K562 (cell line): ENCODE data around the gene PPARGC1A. TPM values are rescaled to one million over a fixed set of nuclear protein-coding genes. Genes with fewer than 3 reads are reported as not detected.

Experiments
- ATAC-seq: fragments of 200-7000 bp; cut with Tn5 transposase; 3 replicates; pipeline ENCODE4 v1.9.1; 2020; ENCODE audit warnings: moderate library complexity
- BruUV-seq: library from RNA; stranded (reverse); fragments of 400-500 nt; replicated peaks from 2 replicates; lab custom pipeline; 2021; lab: Mats Ljungman, UMichigan
- CTCF ChIA-PET: fragments of 300-600 bp; formaldehyde crosslinking; extraction: SDS; loops from one replicate; lab custom pipeline; 2021; ENCODE audit warnings: low intra/inter-chr PET ratio; lab: Yijun Ruan, JAX
- POLR2A ChIA-PET: fragments of 300-600, 350-650 bp; sonication (Branson Sonifier 250); formaldehyde crosslinking; extraction: SDS; loops from one replicate; lab custom pipeline; 2021; ENCODE audit warnings: antibody characterized with exemption, inconsistent platforms; lab: Yijun Ruan, JAX
- DNase-seq, 4 experiments: peaks; one replicate each; pipeline versions ENCODE4 v3.0.0 to v3.0.0-alpha.2; 2011 to 2018; ENCODE audit warnings: low spot score in 3 of 4, mixed read lengths in 3 of 4; ENCODE audit errors: extremely low read depth in 1 of 4
- FAIRE-seq: peaks from 2 replicates; lab custom pipeline; 2011; peaks lifted over from hg19 to GRCh38; lab: Jason Lieb, UNC
- H2AFZ ChIP-seq: 2 replicates; pipeline ENCODE4 v1.6.0; 2011; ENCODE audit warnings: low read depth, low read length, control low read depth, inconsistent platforms
- H3K27ac ChIP-seq: fragments of 200-600 bp; 3 replicates; pipeline ENCODE4 v1.8.0; 2011; ENCODE audit warnings: low read depth, mild to moderate bottlenecking, control low read depth, inconsistent platforms, low read length, moderate library complexity, mixed read lengths; ENCODE audit errors: extremely low read depth
- H3K27me3 ChIP-seq, 2 experiments: fragments of 300-600 bp in 1 of 2; 2 replicates in 1 of 2; 3 replicates in 1 of 2; pipeline versions ENCODE4 v1.6.0 to v1.8.0; 2011; ENCODE audit warnings: inconsistent platforms in 2 of 2, low read length in 2 of 2, mild to moderate bottlenecking in 1 of 2, mixed read lengths in 1 of 2, moderate library complexity in 1 of 2; ENCODE audit not compliant: control insufficient read depth in 2 of 2, insufficient read depth in 2 of 2
- H3K36me3 ChIP-seq: fragments of 300-600 bp; 3 replicates; pipeline ENCODE4 v1.8.0; 2011; ENCODE audit warnings: mild to moderate bottlenecking, low read length, inconsistent platforms; ENCODE audit not compliant: control insufficient read depth, insufficient read depth
- H3K4me1 ChIP-seq, 2 experiments: fragments of 200-600 bp in 1 of 2; replicated peaks in 1 of 2; 2 replicates in 1 of 2; 3 replicates in 1 of 2; pipeline versions ENCODE4 v1.5.1 to v1.8.0; 2011; ENCODE audit warnings: inconsistent platforms in 2 of 2, low read length in 2 of 2, mild to moderate bottlenecking in 1 of 2, mixed read lengths in 1 of 2, moderate library complexity in 1 of 2; ENCODE audit not compliant: control insufficient read depth in 2 of 2, insufficient read depth in 2 of 2
- H3K4me2 ChIP-seq: 2 replicates; pipeline ENCODE4 v1.6.1; 2011; ENCODE audit warnings: low read length, control low read depth, inconsistent platforms, mixed read lengths; ENCODE audit not compliant: insufficient read depth
- H3K4me3 ChIP-seq: fragments of 200-600 bp; sonication (generic), shearing (Covaris generic); 2 replicates; pipeline ENCODE4 v1.5.1; 2016; ENCODE audit warnings: control low read depth, inconsistent platforms
- H3K79me2 ChIP-seq: fragments of 200-600 bp; 3 replicates; pipeline ENCODE4 v1.8.0; 2011; ENCODE audit warnings: low read length, inconsistent platforms; ENCODE audit not compliant: control insufficient read depth, insufficient read depth
- H3K9ac ChIP-seq, 2 experiments: 2 replicates each; pipeline versions ENCODE4 v1.6.0 to v1.6.1; 2011; ENCODE audit warnings: low read depth in 2 of 2, low read length in 2 of 2, control low read depth in 1 of 2, inconsistent platforms in 1 of 2, mild to moderate bottlenecking in 1 of 2, mixed read lengths in 1 of 2; ENCODE audit not compliant: insufficient read depth in 1 of 2
- H3K9me1 ChIP-seq: one replicate; pipeline ENCODE4 v1.6.0; 2011; ENCODE audit warnings: inconsistent platforms, mild to moderate bottlenecking, low read length, moderate library complexity; ENCODE audit not compliant: control insufficient read depth, insufficient read depth
- H3K9me3 ChIP-seq: replicated peaks from 2 replicates; pipeline ENCODE4 v1.5.1; 2011; ENCODE audit warnings: low read depth, low read length, inconsistent platforms; ENCODE audit not compliant: control insufficient read depth, insufficient read depth
- H4K20me1 ChIP-seq: replicated peaks from 2 replicates; pipeline ENCODE4 v1.6.1; 2011; ENCODE audit warnings: low read length, inconsistent platforms, mixed read lengths; ENCODE audit not compliant: control insufficient read depth, insufficient read depth
- ATF3 ChIP-seq, 2 experiments: fragments of 450-650 bp in 1 of 2; sonication (generic) in 1 of 2; formaldehyde crosslinking in 1 of 2; IDR thresholded peaks in 1 of 2; conservative IDR thresholded peaks in 1 of 2; 2 replicates each; pipeline versions ENCODE4 v1.6.1 to v1.8.1; 2016 to 2023; ENCODE audit warnings: mild to moderate bottlenecking in 2 of 2, moderate library complexity in 2 of 2, inconsistent platforms in 1 of 2, missing genetic modification reagents in 1 of 2
- BRCA1 ChIP-seq, 2 experiments: fragments of 450-650 bp in 1 of 2; sonication (generic) in 1 of 2; formaldehyde crosslinking in 1 of 2; IDR thresholded peaks; 2 replicates each; pipeline versions ENCODE4 v1.5.0 to v1.6.1; 2017 to 2020; ENCODE audit warnings: mild to moderate bottlenecking in 1 of 2, missing genetic modification reagents in 1 of 2
- GMEB1 ChIP-seq: fragments of 250-450 bp; sonication (Bioruptor Pico); IDR thresholded peaks from 2 replicates; pipeline ENCODE4 v1.4.0; 2020; ENCODE audit warnings: mild to moderate bottlenecking
- JUNB ChIP-seq: fragments of 450-650 bp; formaldehyde crosslinking; conservative IDR thresholded peaks from 2 replicates; pipeline ENCODE4 v1.4.0; 2020; ENCODE audit warnings: mild to moderate bottlenecking
- MCM3 ChIP-seq: fragments of 450-650 bp; IDR thresholded peaks from 2 replicates; pipeline ENCODE4 v1.6.1; 2016
- PKNOX1 ChIP-seq: fragments of 450-650 bp; IDR thresholded peaks from 2 replicates; pipeline ENCODE4 v1.6.1; 2016
- RNF219 ChIP-seq: fragments of 250-450 bp; sonication (Bioruptor Pico); IDR thresholded peaks from 2 replicates; pipeline ENCODE4 v1.5.0; 2022; ENCODE audit warnings: mild to moderate bottlenecking
- SAFB ChIP-seq: fragments of 200-400 bp; formaldehyde crosslinking; IDR thresholded peaks from 2 replicates; pipeline ENCODE4 v1.6.1; 2017; ENCODE audit warnings: low read depth, low read length, borderline replicate concordance
- SIN3A ChIP-seq, 2 experiments: fragments of 150-350 bp in 1 of 2; IDR thresholded peaks; 2 replicates each; pipeline ENCODE4 v1.6.1; 2011 to 2016; ENCODE audit warnings: borderline replicate concordance in 2 of 2, low read depth in 2 of 2, low read length in 2 of 2, mild to moderate bottlenecking in 2 of 2, moderate library complexity in 2 of 2; ENCODE audit not compliant: control insufficient read depth in 1 of 2
- SOX6 ChIP-seq: fragments of 450-650 bp; IDR thresholded peaks from 2 replicates; pipeline ENCODE4 v1.6.1; 2014; ENCODE audit warnings: mild to moderate bottlenecking
- ZBTB17 ChIP-seq: fragments of 450-650 bp; formaldehyde crosslinking; IDR thresholded peaks from 2 replicates; pipeline ENCODE4 v1.4.0; 2020; ENCODE audit warnings: mild to moderate bottlenecking
- ZNF507 ChIP-seq: conservative IDR thresholded peaks from 2 replicates; pipeline ENCODE4 v1.6.1; 2017; ENCODE audit warnings: missing genetic modification characterization, missing compliant biosample characterization
- ZNF696 ChIP-seq: fragments of 250-450 bp; sonication (Bioruptor Pico); conservative IDR thresholded peaks from 2 replicates; pipeline ENCODE4 v1.4.0; 2020; ENCODE audit warnings: mild to moderate bottlenecking, moderate library complexity
- WGBS: fragments of 100-300 bp; shearing (Covaris generic); methylation state at CpG from one replicate; pipeline ENCODE4 v1.1.6; 2016; ENCODE audit warnings: low coverage, mixed read lengths; ENCODE audit not compliant: insufficient coverage; ENCODE audit errors: missing lambda C conversion rate; 5-methylcytosine and 5-hydroxymethylcytosine counted together
- in situ Hi-C: fragments of 300-500 bp; cut with MboI; formaldehyde crosslinking; loops from 4 replicates; pipeline ENCODE4 v1.15.0; 2018; ENCODE audit warnings: inconsistent platforms, mixed read lengths
- intact Hi-C: fragments of 100-400 bp; cut with micrococcal nuclease; formaldehyde crosslinking; loops from 2 replicates; pipeline ENCODE4 v1.14.2; 2022
- polyA plus RNA-seq, 8 experiments: library from polyadenylated mRNA; depleted of rRNA in 4 of 8; stranded (reverse) in 5 of 8; unstranded in 3 of 8; fragments of >200 nt; fragmentation: Nextera tagmentation in 2 of 8; fragmentation: Illumina TruSeq in 1 of 8; extraction: Ambion mirVana in 2 of 8; extraction: Trizol in 1 of 8; gene quantifications; 2 replicates each; pipeline versions ENCODE4 v1.2.1 to v1.2.3, GENCODE V29; 2011 to 2014; ENCODE audit warnings: inconsistent platforms in 1 of 8, missing spikeins in 1 of 8
- total RNA-seq, 7 experiments: library from RNA; depleted of rRNA in 6 of 7; stranded (reverse); fragments of >200 nt in 6 of 7; fragmentation: Illumina TruSeq in 2 of 7; extraction: Trizol in 2 of 7; gene quantifications; 2 replicates each; pipeline versions ENCODE4 v1.2.1 to v1.2.3, GENCODE V29; 2011 to 2021; ENCODE audit warnings: low replicate concordance in 1 of 7

Gene PPARGC1A
- total and polyA plus RNA-seq, 9 of the 15 experiments (the other 6 are each of a cell fraction or from before 2014, with no cell fraction given), result 0.02 TPM; not detected in 8

GRCh38 chr4:23878912-23879732, 10.7 kb downstream of the PPARGC1A start:
- ChIA-PET CTCF (no interaction called here), POLR2A (no interaction called here)
- BruUV-seq, result no TSS peak
- no peak for ATAC-seq
- Histone ChIP-seq H3K79me2 (no peaks in the 10 kb centered on the region), H3K27me3 (no peaks in the 10 kb centered on the region), H3K4me3 (no peak overlapping the region), H3K36me3 (no peaks in the 10 kb centered on the region), H3K9ac (no peak overlapping the region), H3K4me2 (no peak overlapping the region), H3K9me1 (no peaks in the 10 kb centered on the region), H3K4me1 (no peaks in the 10 kb centered on the region), H4K20me1 (no peaks in the 10 kb centered on the region), H3K9me3 (no peaks in the 10 kb centered on the region), H2AFZ (no peak overlapping the region), H3K27ac (no peak overlapping the region)
- in situ Hi-C loops (no loop called here), intact Hi-C loops (no loop called here)
- 2% methylated on average over 7 of the region's 7 CpGs for WGBS
- DNase-seq, result no peak
- FAIRE-seq, result no peak
- TF ChIP-seq SOX6 (no peak), RNF219 (CRISPR knock-in tag) (no peak), SIN3A (IDR thresholded peaks at IDR 0.05; ENCODE audit: borderline replicate concordance in 2 of 2, control insufficient read depth in 1 of 2, low read depth in 2 of 2, low read length in 2 of 2) (no peak), MCM3 (no peak), ZNF507 (tag) (no peak), ATF3 (IDR thresholded peaks at IDR 0.05) (no peak), ATF3 (CRISPR knock-in tag; conservative IDR thresholded peaks at IDR 0.05) (no peak), ZBTB17 (no peak), BRCA1 (IDR thresholded peaks at IDR 0.05) (no peak), BRCA1 (CRISPR knock-in tag; IDR thresholded peaks at IDR 0.05) (no peak), PKNOX1 (no peak), ZNF696 (CRISPR knock-in tag) (no peak), SAFB (no peak), JUNB (CRISPR knock-in tag) (no peak), GMEB1 (no peak)
